Measurements from ENCODE around the gene KRTAP15-1.
A peak's percentile ranks its signal among the peaks of the same experiment; 100 is the strongest.

KRTAP15-1 gene

DNA sequence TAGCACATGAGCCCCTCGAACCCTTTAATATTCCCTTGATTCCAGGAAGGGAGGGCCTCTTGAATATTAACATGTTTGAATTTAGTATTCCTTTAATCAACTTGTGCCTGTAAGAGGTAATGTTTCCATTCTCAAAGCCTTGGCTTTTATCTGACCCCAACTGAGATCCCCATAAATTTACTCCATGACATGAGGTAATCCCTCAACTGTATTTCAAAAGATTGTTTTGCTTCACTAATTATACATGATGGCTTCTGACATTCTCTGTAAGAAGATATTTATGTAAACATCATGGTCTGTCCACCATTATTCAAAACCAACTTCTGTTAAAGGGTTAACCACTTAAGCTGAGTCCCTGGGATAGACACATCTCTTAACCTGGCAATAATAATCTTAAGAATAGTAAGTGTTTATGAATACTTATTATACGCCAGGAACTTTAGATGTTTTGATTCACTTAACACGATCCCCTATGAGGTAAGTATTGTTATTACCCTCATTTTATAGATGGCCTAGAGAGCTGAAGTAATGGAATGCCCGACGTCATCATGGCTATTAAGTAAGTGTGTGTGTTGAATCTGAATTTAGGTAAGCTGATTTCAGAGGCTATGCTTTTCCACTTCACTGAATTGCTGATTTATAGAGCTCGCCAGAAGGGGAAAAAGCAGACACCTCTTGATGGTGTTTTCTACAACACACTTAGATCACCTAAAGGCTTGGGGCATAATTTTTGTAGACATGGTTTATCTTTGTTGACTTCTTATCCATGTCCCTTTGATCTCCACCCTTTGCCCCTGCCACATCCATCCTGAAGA lies 29.0 kb downstream of the KRTAP15-1 start (continued):
- TF ChIP-seq ZSCAN18 (tag by site-specific recombination; IDR thresholded peaks at IDR 0.05) (no peak), ZNF701 (tag by site-specific recombination; IDR thresholded peaks at IDR 0.05) (no peak), KLF7 (tag by site-specific recombination; IDR thresholded peaks at IDR 0.05; ENCODE audit: borderline replicate concordance) (no peak), ZNF140 (tag by site-specific recombination; IDR thresholded peaks at IDR 0.05) (no peak), KLF8 (tag by site-specific recombination; IDR thresholded peaks at IDR 0.05) (peak; percentile 57; the same call in 1 of the 2 replicates), GLIS2 (tag by site-specific recombination; IDR thresholded peaks at IDR 0.05) (no peak), ZNF292 (tag by site-specific recombination; IDR thresholded peaks at IDR 0.05; ENCODE audit: borderline replicate concordance, low read depth) (no peak), ZNF274 (IDR thresholded peaks at IDR 0.05; ENCODE audit: low read length) (no peak), ZNF274 (tag by site-specific recombination; IDR thresholded peaks at IDR 0.05; ENCODE audit: borderline replicate concordance) (no peak), ZNF223 (tag by site-specific recombination; IDR thresholded peaks at IDR 0.05) (no peak), AEBP2 (tag by site-specific recombination; IDR thresholded peaks at IDR 0.05; ENCODE audit: borderline replicate concordance) (no peak), ZNF785 (tag by site-specific recombination; IDR thresholded peaks at IDR 0.05) (no peak), ZNF350 (tag by site-specific recombination; IDR thresholded peaks at IDR 0.05) (no peak), ZNF184 (tag by site-specific recombination; IDR thresholded peaks at IDR 0.05) (no peak), OSR2 (tag by site-specific recombination; IDR thresholded peaks at IDR 0.05) (peak; percentile 29; the same call in 1 of the 2 replicates), BCL11A (tag by site-specific recombination; IDR thresholded peaks at IDR 0.05; ENCODE audit: low read depth) (no peak), HIC1 (tag by site-specific recombination; IDR thresholded peaks at IDR 0.05) (peak; percentile 81), ZNF629 (tag by site-specific recombination; IDR thresholded peaks at IDR 0.05) (peak; percentile 88), ZFHX2 (tag by site-specific recombination; conservative IDR thresholded peaks at IDR 0.05) (no peak)
- TF ChIP-seq, protein P1, sequence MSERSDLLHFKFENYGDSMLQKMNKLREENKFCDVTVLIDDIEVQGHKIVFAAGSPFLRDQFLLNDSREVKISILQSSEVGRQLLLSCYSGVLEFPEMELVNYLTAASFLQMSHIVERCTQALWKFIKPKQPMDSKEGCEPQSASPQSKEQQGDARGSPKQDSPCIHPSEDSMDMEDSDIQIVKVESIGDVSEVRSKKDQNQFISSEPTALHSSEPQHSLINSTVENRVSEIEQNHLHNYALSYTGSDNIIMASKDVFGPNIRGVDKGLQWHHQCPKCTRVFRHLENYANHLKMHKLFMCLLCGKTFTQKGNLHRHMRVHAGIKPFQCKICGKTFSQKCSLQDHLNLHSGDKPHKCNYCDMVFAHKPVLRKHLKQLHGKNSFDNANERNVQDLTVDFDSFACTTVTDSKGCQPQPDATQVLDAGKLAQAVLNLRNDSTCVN (tag by site-specific recombination; optimal IDR thresholded peaks at IDR 0.05) = no peak

DNA sequence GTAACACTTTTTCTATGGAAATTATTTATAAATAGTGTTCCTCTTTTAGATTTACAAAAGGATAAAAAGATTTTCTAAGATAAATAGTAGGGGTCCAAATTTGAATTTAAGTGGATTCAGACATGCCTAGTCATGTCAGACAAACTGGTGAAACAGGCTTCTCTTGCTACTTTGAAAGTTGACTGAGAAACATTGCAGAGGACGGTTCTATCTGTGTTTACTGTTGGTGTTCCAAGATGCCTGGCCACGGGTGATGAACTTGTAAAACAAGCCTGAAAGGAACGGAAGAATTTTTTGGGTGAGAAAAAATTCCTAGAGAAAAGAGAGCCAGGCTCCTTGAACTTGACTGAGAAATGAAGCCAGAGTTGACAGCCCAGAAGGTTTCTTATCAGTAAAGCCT lies 37.9 kb downstream of the KRTAP15-1 start:
- Histone ChIP-seq H3K4me1 (ENCODE audit: control insufficient read depth, insufficient read depth, low read length) (no peaks in the 10 kb centered on the region), H3K4me3 (ENCODE audit: low read depth, low read length) (no peak overlapping the region), H3K9me3 (ENCODE audit: control insufficient read depth, insufficient read depth, low read depth, low read length) (no peaks in the 10 kb centered on the region), H3K36me3 (ENCODE audit: control insufficient read depth in 2 of 2, insufficient read depth in 1 of 2, low read length in 2 of 2) (no peaks in the 10 kb centered on the region), H3K27ac (ENCODE audit: extremely low read depth, low read depth, low read length) (no peak overlapping the region)
- ChIA-PET POLR2A (no interaction called here), CTCF (no interaction called here)
- TF ChIP-seq ZNF580 (tag by site-specific recombination; IDR thresholded peaks at IDR 0.05) (no peak), ZNF560 (tag by site-specific recombination; IDR thresholded peaks at IDR 0.05; ENCODE audit: borderline replicate concordance) (no peak), ZNF114 (tag by site-specific recombination; IDR thresholded peaks at IDR 0.05) (no peak), ZNF664 (tag by site-specific recombination; IDR thresholded peaks at IDR 0.05) (no peak), BCL6B (tag by site-specific recombination; IDR thresholded peaks at IDR 0.05) (no peak)
- TF ChIP-seq, protein P1 (tag by site-specific recombination; optimal IDR thresholded peaks at IDR 0.05) = no peak

Data from HEK293 (cell line).